ENCODE results near the gene FASTKD2. TPM values are rescaled to one million over a fixed set of nuclear protein-coding genes. Genes with fewer than 3 reads are reported as not detected.

The FASTKD2 gene
- total RNA-seq, 1 donor from 2014 or later, result 32.8 TPM

DNA sequence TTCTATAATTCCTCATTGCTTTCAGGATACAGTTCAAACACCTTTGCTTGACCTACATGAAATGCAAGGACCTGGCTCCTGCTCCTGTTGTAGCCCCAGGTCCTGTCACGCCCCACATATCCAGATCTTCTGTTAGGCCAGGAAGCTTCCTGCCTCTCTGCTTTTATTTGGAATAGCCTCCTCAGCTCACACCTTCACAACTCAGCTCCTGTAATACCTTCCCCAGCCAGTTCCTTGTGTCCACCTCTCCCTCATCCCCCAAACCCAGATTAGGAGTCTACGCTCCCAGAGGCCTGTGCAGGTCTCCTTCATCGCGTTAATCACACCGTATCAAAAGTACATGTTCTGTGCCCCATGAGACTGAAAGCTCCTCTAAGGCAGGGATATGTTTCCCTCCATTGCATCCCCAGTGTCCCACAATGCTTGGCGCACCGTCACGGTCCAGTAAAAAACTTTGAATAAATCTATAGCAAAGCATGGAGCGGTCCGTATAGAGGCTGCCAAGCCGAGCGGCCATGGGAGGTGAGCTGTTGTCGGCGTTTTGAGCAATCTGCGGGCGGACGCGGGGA, 649 bp upstream of the FASTKD2 start:
- Mint-ChIP-seq H3K27ac (peak overlapping the region; percentile 98), H3K27me3 (ENCODE audit: insufficient read depth) (peaks cover 4% of the 10 kb centered on the region), H3K4me1 (ENCODE audit: low read depth) (peaks cover 27% of the 10 kb centered on the region), H3K4me3 (peak overlapping the region; percentile 97), H3K36me3 (ENCODE audit: low read depth) (peaks cover 21% of the 10 kb centered on the region), H3K9me3 (no peaks in the 10 kb centered on the region)
- DNase-seq (ENCODE audit: low spot score), result no peak
- intact Hi-C loops (cut with micrococcal nuclease), result loop anchor here (1.0 to 10.0 kb wide), 14 partner anchors 17 to 1503 kb away; partner anchors contain the start of genes ADAM23, CCNYL1, CREB1 and EEF1B2

DNA sequence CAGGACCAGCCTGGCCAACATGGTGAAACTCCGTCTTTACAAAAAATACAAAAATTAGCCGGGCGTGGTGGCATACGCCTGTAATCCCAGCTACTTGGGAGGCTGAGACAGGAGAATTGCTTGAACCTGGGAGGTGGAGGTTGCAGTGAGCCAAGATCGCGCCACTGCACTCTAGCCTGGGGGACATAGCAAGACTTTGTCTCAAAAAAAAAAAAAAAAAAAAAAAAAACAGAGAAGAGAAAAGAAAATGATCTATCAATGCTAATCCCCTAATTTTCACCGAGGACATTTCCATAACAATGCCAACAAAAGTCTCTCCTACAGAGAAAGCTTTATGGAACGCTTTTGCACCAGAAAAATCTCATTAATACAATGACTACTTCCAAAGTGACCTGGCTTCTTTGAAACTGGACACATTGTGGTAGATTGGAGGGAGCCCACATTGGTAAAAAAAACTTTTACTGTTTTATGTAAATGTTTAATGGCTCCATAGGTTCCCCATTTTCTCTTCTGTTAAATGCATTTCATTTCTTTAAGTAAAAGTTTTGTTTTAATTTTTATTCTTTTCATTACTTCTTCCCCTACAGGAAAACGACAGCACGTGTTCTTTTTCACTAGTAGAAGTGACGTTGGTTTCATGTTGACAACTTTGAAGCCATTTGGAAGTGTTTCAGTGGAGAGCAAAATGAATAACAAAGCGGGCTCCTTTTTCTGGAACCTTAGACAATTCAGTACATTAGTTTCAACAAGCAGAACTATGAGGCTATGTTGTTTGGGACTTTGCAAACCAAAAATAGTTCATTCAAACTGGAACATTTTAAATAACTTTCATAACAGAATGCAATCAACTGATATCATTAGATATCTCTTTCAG, 888 bp downstream of the FASTKD2 start:
- intact Hi-C loops (cut with micrococcal nuclease), result loop anchor here (5.0 to 10.0 kb wide), 4 partner anchors 74 to 1501 kb away; partner anchors contain the start of genes ADAM23 and PIKFYVE
- Mint-ChIP-seq H3K27ac (peak overlapping the region; percentile 98), H3K4me3 (peak overlapping the region; percentile 97), H3K27me3 (ENCODE audit: insufficient read depth) (peaks cover 4% of the 10 kb centered on the region), H3K4me1 (ENCODE audit: low read depth) (peaks cover 34% of the 10 kb centered on the region), H3K9me3 (no peaks in the 10 kb centered on the region), H3K36me3 (ENCODE audit: low read depth) (peaks cover 31% of the 10 kb centered on the region)
- no peak for DNase-seq (ENCODE audit: low spot score)

DNA sequence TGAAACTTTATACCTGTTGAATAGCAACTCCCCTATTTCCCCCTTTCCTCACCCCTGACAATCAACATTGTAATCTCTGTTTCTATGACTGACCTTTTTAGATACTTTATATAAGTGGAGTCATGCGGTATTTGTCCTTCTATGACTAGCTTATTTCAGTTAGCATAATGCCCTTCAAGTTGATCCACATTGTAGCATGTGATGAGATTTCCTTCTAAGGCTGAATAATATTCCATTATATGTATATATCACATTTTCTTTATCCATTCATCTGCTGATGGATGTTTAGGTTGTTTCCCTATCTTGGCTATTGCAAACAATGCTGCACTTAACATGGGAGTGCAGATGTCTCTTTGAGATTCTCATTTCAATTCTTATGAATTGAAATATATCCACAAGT, 9.5 kb downstream of the FASTKD2 start:
- Mint-ChIP-seq H3K27me3 (ENCODE audit: insufficient read depth) (no peaks in the 10 kb centered on the region), H3K36me3 (ENCODE audit: low read depth) (peaks cover 66% of the 10 kb centered on the region), H3K4me1 (ENCODE audit: low read depth) (peaks cover 17% of the 10 kb centered on the region), H3K4me3 (no peak overlapping the region), H3K27ac (no peak overlapping the region), H3K9me3 (peaks cover 11% of the 10 kb centered on the region)
- intact Hi-C loops (cut with micrococcal nuclease), result no loop called here
- DNase-seq (ENCODE audit: low spot score), result no peak

DNA sequence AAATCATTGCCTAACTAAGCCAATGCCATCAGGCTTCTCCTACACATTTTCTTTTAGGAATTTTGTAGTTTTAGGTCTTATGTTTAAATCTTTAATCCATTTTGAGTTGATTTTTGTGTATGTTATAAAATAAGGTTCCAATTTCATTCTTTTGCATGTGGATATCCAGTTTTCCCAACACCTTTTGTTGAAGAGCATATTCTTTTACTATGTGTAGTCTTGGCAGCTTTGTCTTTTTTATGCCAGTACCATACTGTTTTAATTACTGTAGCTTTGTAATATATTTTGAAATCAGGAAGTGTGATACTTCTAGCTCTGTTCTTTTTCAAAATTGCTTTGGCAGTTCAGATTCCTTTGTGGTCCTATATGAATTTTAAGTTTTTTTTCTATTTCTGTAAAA, 11.0 kb downstream of the FASTKD2 start:
- peaks cover 69% of the 10 kb centered on the region for H3K36me3 Mint-ChIP-seq (ENCODE audit: low read depth)
- intact Hi-C loops (cut with micrococcal nuclease), result no loop called here
- H3K4me3 Mint-ChIP-seq, result no peak overlapping the region
- H3K27me3 Mint-ChIP-seq (ENCODE audit: insufficient read depth), result no peaks in the 10 kb centered on the region
- peaks cover 20% of the 10 kb centered on the region for H3K9me3 Mint-ChIP-seq
- DNase-seq (ENCODE audit: low spot score), result no peak
- H3K27ac Mint-ChIP-seq, result no peak overlapping the region
- peaks cover 11% of the 10 kb centered on the region for H3K4me1 Mint-ChIP-seq (ENCODE audit: low read depth)

DNA sequence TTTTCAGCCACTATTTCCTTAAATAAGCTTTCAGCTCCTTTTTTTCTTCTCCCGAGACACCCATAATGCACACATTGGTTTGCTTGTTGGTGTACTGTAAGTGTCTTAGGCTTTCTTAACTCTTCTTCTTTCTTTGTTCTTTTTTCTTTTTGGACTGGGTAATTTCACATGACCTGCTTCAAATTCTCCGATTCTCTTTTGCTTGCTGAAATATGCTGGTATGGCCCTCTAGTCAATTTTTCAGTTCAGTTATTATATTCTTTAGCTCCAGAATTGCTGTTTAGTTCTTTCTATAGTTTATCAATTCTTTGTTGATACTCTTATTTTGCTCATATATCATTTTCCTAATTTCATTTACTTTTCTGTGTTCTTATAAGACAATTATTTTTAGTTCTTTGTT, 15.3 kb downstream of the FASTKD2 start:
- H3K9me3 Mint-ChIP-seq, result peaks cover 20% of the 10 kb centered on the region
- no peaks in the 10 kb centered on the region for H3K4me1 Mint-ChIP-seq (ENCODE audit: low read depth)
- no peaks in the 10 kb centered on the region for H3K27me3 Mint-ChIP-seq (ENCODE audit: insufficient read depth)
- intact Hi-C loops (cut with micrococcal nuclease), result loop anchor here (1.0 kb wide), 4 partner anchors 15 to 695 kb away; partner anchors contain the start of genes FASTKD2 and MDH1B
- no peak overlapping the region for H3K27ac Mint-ChIP-seq
- peaks cover 73% of the 10 kb centered on the region for H3K36me3 Mint-ChIP-seq (ENCODE audit: low read depth)
- no peak for DNase-seq (ENCODE audit: low spot score)
- no peak overlapping the region for H3K4me3 Mint-ChIP-seq

DNA sequence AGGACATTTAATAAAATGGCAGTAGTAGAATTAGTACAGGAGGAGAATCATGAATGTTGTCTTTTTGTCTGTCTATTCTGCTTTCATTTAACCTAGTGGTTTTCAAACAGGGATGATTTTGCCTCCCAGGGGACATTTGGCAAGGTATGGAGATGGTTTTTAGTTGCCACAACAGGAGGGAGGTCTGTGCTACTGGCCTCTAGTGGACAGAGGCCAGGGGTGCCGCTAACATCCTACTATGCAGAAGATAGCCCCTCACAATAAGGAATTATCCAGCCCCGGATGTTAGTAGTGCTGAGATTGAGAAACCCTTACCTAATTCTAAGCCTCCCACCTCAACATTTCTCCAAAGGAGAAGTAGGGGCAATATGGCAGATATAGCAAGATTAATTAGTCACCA, 18.3 kb downstream of the FASTKD2 start:
- intact Hi-C loops (cut with micrococcal nuclease), result no loop called here
- Mint-ChIP-seq H3K4me1 (ENCODE audit: low read depth) (no peaks in the 10 kb centered on the region), H3K36me3 (ENCODE audit: low read depth) (peaks cover 58% of the 10 kb centered on the region), H3K9me3 (peaks cover 10% of the 10 kb centered on the region), H3K27me3 (ENCODE audit: insufficient read depth) (no peaks in the 10 kb centered on the region), H3K4me3 (no peak overlapping the region), H3K27ac (no peak overlapping the region)
- no peak for DNase-seq (ENCODE audit: low spot score)

DNA sequence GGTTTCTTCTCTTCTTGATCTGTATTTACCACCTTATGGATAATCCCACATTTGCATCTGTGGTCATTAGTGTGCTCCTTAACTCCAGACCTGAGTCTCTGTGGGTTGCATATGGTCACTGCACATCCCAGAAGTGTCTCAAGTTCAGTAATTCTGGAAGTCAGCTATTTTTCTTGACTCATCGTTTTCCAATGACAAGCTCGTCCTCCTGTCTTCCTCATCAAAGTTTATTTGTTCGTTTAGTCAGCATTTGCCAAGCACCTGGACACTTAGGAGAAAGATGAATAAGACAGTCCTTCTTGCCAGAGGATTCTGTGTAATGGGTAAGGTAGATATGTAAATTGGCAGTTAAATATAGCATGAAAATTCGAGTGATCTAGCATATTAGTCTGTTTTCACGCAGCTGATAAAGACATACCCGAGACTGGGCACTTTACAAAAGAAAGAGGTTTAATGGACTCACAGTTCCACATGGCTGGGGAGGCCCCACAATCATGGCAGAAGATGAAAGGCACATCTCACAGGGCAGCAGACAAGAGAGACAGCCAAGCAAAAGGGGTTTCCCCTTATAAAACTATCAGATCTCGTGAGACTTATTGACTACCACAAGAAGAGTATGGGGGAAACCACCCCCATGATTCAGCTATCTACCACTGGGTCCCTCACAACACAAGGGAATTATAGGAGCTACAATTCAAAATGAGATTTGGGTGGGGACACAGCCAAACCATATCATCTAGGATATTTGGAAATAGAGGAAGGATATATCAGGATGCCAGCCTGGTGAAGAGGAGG, 19.4 kb downstream of the FASTKD2 start:
- intact Hi-C loops (cut with micrococcal nuclease), result no loop called here
- Mint-ChIP-seq H3K27me3 (ENCODE audit: insufficient read depth) (no peaks in the 10 kb centered on the region), H3K4me1 (ENCODE audit: low read depth) (no peaks in the 10 kb centered on the region), H3K9me3 (peaks cover 10% of the 10 kb centered on the region), H3K27ac (no peak overlapping the region), H3K36me3 (ENCODE audit: low read depth) (peaks cover 53% of the 10 kb centered on the region), H3K4me3 (no peak overlapping the region)
- DNase-seq (ENCODE audit: low spot score), result no peak

DNA sequence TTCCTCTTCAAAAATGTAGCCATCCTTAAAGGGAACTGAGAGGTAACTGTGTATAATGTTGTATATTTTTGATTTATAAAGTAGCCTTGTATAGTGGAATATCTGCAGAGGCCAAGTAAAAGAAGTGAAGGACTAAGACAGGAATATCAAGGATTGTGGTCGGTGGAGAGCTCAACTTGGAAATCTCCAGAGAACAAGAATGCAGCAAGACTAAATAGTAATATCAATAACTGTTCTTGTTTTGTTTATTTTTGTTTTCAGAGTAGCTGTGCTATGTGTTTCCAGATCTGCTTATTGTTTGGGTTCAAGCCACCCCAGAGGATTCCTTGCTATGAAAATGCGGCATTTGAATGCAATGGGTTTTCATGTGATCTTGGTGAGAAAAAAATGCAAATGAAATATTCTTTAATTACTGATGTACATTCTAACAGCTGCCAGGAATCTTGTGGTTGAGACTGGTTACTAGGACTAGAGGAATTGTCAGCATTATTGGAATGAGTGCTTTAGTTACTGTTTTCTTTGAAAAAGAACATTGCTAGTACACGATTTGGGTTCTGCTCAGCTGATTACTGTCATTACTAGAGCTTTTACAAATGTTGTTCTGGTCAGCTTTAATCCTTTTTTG, 25.0 kb downstream of the FASTKD2 start:
- no peak overlapping the region for H3K27ac Mint-ChIP-seq
- no peaks in the 10 kb centered on the region for H3K9me3 Mint-ChIP-seq
- peaks cover 41% of the 10 kb centered on the region for H3K36me3 Mint-ChIP-seq (ENCODE audit: low read depth)
- no peaks in the 10 kb centered on the region for H3K4me1 Mint-ChIP-seq (ENCODE audit: low read depth)
- no peak overlapping the region for H3K4me3 Mint-ChIP-seq
- no peak for DNase-seq (ENCODE audit: low spot score)
- intact Hi-C loops (cut with micrococcal nuclease), result no loop called here
- H3K27me3 Mint-ChIP-seq (ENCODE audit: insufficient read depth), result no peaks in the 10 kb centered on the region

DNA sequence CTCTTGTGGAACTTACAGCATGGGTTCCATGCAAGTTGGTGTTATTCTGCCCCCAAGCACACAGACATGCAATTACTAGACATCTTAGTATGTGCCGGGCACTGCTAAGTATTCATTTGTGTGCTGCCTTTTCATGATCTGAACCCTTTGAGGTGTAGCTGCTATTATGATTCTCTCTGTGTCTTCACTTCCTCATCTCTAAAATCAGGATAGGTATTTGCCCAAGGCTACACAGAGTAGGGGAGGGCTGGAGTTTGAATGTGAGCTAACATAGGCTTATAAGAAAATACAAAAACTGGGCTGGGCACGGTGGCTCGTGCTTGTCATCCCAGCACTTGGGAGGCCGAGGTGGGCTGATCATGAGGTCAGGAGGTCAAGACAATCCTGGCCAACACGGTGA, 27.2 kb downstream of the FASTKD2 start:
- Mint-ChIP-seq H3K27me3 (ENCODE audit: insufficient read depth) (no peaks in the 10 kb centered on the region), H3K27ac (no peak overlapping the region), H3K9me3 (no peaks in the 10 kb centered on the region), H3K4me3 (no peak overlapping the region), H3K4me1 (ENCODE audit: low read depth) (no peaks in the 10 kb centered on the region), H3K36me3 (ENCODE audit: low read depth) (peaks cover 32% of the 10 kb centered on the region)
- DNase-seq (ENCODE audit: low spot score), result no peak
- intact Hi-C loops (cut with micrococcal nuclease), result no loop called here

DNA sequence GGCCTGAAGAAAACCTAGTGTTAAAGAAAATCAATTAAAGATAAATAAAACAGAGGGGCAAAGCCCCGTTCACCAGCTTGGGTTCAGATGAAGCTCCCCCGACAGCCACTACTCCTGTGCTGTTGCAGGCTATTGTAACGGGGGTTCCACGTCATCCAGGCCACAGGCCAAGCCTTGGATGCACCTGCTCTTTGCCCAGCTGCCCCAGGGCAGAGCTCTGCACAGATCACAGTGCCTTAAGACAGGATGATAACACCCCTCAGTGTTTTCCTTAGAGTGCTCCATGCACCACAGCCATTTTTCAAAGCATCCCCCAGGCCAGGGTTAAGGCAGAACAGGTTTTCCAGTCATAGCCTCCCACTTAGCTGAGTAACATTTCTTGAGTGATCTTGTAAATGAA, 32.0 kb downstream of the FASTKD2 start:
- Mint-ChIP-seq H3K4me3 (no peak overlapping the region), H3K9me3 (no peaks in the 10 kb centered on the region), H3K4me1 (ENCODE audit: low read depth) (peaks cover 20% of the 10 kb centered on the region), H3K27ac (no peak overlapping the region), H3K36me3 (ENCODE audit: low read depth) (peaks cover 9% of the 10 kb centered on the region), H3K27me3 (ENCODE audit: insufficient read depth) (no peaks in the 10 kb centered on the region)
- intact Hi-C loops (cut with micrococcal nuclease), result no loop called here
- DNase-seq (ENCODE audit: low spot score), result no peak

DNA sequence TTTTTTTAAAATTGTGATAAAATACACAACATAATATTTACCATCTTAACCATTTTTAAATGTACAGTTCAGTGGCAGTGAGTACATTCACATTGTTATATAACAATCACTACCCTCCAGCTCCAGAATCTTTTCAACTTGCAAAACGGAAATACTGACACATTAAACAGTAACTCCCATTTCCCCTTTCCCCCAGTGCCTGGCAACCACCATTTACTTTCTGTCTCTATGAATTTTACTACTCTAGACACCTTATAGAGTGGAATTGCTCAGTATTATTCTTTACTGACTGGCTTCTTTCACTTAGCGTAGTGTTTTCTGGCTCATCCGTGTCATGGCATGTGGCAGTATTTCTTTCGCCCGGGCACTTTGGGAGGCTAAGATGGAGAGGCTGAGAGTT, 32.6 kb downstream of the FASTKD2 start:
- intact Hi-C loops (cut with micrococcal nuclease), result no loop called here
- Mint-ChIP-seq H3K36me3 (ENCODE audit: low read depth) (peaks cover 7% of the 10 kb centered on the region), H3K27me3 (ENCODE audit: insufficient read depth) (no peaks in the 10 kb centered on the region), H3K9me3 (no peaks in the 10 kb centered on the region), H3K4me1 (ENCODE audit: low read depth) (peaks cover 20% of the 10 kb centered on the region), H3K4me3 (no peak overlapping the region), H3K27ac (peak overlapping the region; percentile 3)
- no peak for DNase-seq (ENCODE audit: low spot score)

DNA sequence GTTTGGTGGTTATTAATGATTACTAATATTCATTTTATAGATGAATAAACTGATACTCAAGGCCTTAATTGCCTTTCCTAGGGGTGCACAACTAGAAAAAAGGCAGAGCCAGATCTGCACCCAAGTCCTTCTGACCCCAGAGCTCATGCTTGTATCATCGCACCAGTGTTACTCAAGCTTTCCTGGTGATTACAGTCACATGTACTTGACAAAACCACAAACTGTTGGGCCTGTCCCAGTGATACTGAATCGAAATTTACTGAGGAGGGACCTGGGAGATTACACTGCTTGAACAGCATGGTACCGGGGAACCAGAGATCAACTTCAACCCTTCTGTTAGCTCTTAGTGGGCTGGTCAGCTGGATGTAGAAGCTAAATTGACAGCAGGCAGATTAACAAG, 33.7 kb downstream of the FASTKD2 start:
- H3K36me3 Mint-ChIP-seq (ENCODE audit: low read depth), result peaks cover 2% of the 10 kb centered on the region
- H3K27me3 Mint-ChIP-seq (ENCODE audit: insufficient read depth), result no peaks in the 10 kb centered on the region
- intact Hi-C loops (cut with micrococcal nuclease), result no loop called here
- DNase-seq (ENCODE audit: low spot score), result no peak
- no peak overlapping the region for H3K27ac Mint-ChIP-seq
- no peaks in the 10 kb centered on the region for H3K9me3 Mint-ChIP-seq
- H3K4me3 Mint-ChIP-seq, result no peak overlapping the region
- peaks cover 20% of the 10 kb centered on the region for H3K4me1 Mint-ChIP-seq (ENCODE audit: low read depth)

Data from activated T-helper 1 cell treated with anti-CD3 and anti-CD28 coated beads, Interleukin-12 subunit alpha, Interleukin-12 subunit beta, Interleukin-2, Interleukin-4 antibody, amounts not matched to agents 30 ng/mL and 10 ng/mL and 1 ng/mL, durations not matched to agents 14 hours and 24 hours and 36 hours (primary cell).